Neural crest cell (in vitro differentiated cells): Measurements from ENCODE around the gene DUSP11. TPM values are rescaled to one million over a fixed set of nuclear protein-coding genes. Genes with fewer than 3 reads are reported as not detected.

Experiments used
- total RNA-seq: library from RNA; stranded (reverse); gene quantifications from 2 replicates; pipeline ENCODE4 v1.2.1, GENCODE V29; 2021

The DUSP11 gene
- total RNA-seq, 1 donor from 2014 or later, result 18.2 TPM

Other genes starting within 250 kb of the DUSP11 start
- not detected in 2 replicates for gene NAT8, start 137.7 kb downstream of the DUSP11 start, total RNA-seq
- 44.2 and 46.2 TPM in 2 replicates for gene TPRKB, start 42.8 kb downstream of the DUSP11 start, total RNA-seq
- not detected in 2 replicates for gene C2orf78, start 4.1 kb upstream of the DUSP11 start, total RNA-seq
- 37.4 and 44.7 TPM in 2 replicates for gene STAMBP, start 48.9 kb upstream of the DUSP11 start, total RNA-seq
- 0.39 TPM in 1 of 2 replicates, not detected in the other for gene ACTG2, start 112.9 kb upstream of the DUSP11 start, total RNA-seq
- 97.7 and 100 TPM in 2 replicates for gene DGUOK, start 146.8 kb upstream of the DUSP11 start, total RNA-seq
- gene TET3, start 204.8 kb upstream of the DUSP11 start, total RNA-seq, result 30.2 and 30.3 TPM in 2 replicates